OCI-LY1 (cell line): ENCODE measurements around the gene KCNIP4.

ENCODE experiments used
- H2AFZ ChIP-seq: fragments of 200-600 bp; sonication (generic), shearing (Covaris generic); 2 replicates; pipeline ENCODE4 v1.6.0; 2014; ENCODE audit warnings: antibody characterized with exemption, mild to moderate bottlenecking, low read length
- H3F3A ChIP-seq: fragments of 200-600 bp; sonication (generic), shearing (Covaris generic); 2 replicates; pipeline ENCODE4 v1.6.0; 2014; ENCODE audit warnings: mild to moderate bottlenecking, antibody characterized with exemption, low read length, moderate library complexity; ENCODE audit not compliant: insufficient read depth
- H3K27ac ChIP-seq: fragments of 200-600 bp; sonication (generic); 2 replicates; pipeline ENCODE4 v1.5.1; 2014; ENCODE audit warnings: low read length, mixed run types, mild to moderate bottlenecking, low read depth; ENCODE audit not compliant: poor library complexity, severe bottlenecking
- H3K27me3 ChIP-seq: fragments of 200-600 bp; sonication (generic); 2 replicates; pipeline ENCODE4 v1.6.0; 2014; ENCODE audit warnings: antibody characterized with exemption, mild to moderate bottlenecking, low read length, moderate library complexity; ENCODE audit not compliant: insufficient read depth
- H3K36me3 ChIP-seq: fragments of 200-600 bp; sonication (generic); 2 replicates; pipeline ENCODE4 v1.6.1; 2014; ENCODE audit warnings: mild to moderate bottlenecking, antibody characterized with exemption, low read length, moderate library complexity, mixed read lengths; ENCODE audit not compliant: insufficient read depth
- H3K4me1 ChIP-seq: fragments of 200-600 bp; sonication (generic); 2 replicates; pipeline ENCODE4 v1.5.1; 2014; ENCODE audit warnings: mild to moderate bottlenecking, low read length, moderate library complexity; ENCODE audit not compliant: insufficient read depth, severe bottlenecking
- H3K4me2 ChIP-seq: fragments of 200-600 bp; sonication (generic), shearing (Covaris generic); 2 replicates; pipeline ENCODE4 v1.6.1; 2014; ENCODE audit warnings: low read length
- H3K4me3 ChIP-seq: fragments of 200-600 bp; sonication (generic); 2 replicates; pipeline ENCODE4 v1.5.1; 2014; ENCODE audit warnings: low read length, low read depth, mild to moderate bottlenecking, mixed read lengths; ENCODE audit not compliant: poor library complexity, severe bottlenecking
- H3K79me2 ChIP-seq: fragments of 200-600 bp; shearing (Covaris generic); 2 replicates; pipeline ENCODE4 v1.6.1; 2016; ENCODE audit warnings: mixed run types, low read length, mixed read lengths; ENCODE audit not compliant: insufficient read depth
- H3K9ac ChIP-seq: fragments of 200-600 bp; sonication (generic), shearing (Covaris generic); 2 replicates; pipeline ENCODE4 v1.6.1; 2014; ENCODE audit warnings: mild to moderate bottlenecking, low read length, mixed read lengths
- H3K9me2 ChIP-seq: fragments of 200-600 bp; sonication (generic), shearing (Covaris generic); 2 replicates; pipeline ENCODE4 v1.6.1; 2014; ENCODE audit warnings: low read depth, mild to moderate bottlenecking, low read length, mixed read lengths
- H3K9me3 ChIP-seq: fragments of 200-600 bp; shearing (Covaris generic); 2 replicates; pipeline ENCODE4 v1.6.1; 2014; ENCODE audit warnings: low read length, mixed read lengths
- H4K20me1 ChIP-seq: fragments of 200-600 bp; sonication (generic), shearing (Covaris generic); 2 replicates; pipeline ENCODE4 v1.6.0; 2016; ENCODE audit warnings: mild to moderate bottlenecking, low read length; ENCODE audit not compliant: insufficient read depth
- EZH2 ChIP-seq: fragments of 200-600 bp; sonication (generic), shearing (Covaris generic); IDR thresholded peaks from 2 replicates; pipeline ENCODE4 v1.8.0; 2017; ENCODE audit warnings: borderline replicate concordance, mixed run types, mild to moderate bottlenecking, antibody characterized with exemption, low read length, moderate library complexity, mixed read lengths
- TF ChIP-seq, protein P1 (sequence below): fragments of 200-600 bp; sonication (generic), shearing (Covaris generic); IDR thresholded peaks from 2 replicates; pipeline ENCODE4 v1.5.1; 2017; ENCODE audit warnings: mild to moderate bottlenecking, antibody characterized with exemption, low read length, moderate library complexity, mixed read lengths

Gene KCNIP4

DNA sequence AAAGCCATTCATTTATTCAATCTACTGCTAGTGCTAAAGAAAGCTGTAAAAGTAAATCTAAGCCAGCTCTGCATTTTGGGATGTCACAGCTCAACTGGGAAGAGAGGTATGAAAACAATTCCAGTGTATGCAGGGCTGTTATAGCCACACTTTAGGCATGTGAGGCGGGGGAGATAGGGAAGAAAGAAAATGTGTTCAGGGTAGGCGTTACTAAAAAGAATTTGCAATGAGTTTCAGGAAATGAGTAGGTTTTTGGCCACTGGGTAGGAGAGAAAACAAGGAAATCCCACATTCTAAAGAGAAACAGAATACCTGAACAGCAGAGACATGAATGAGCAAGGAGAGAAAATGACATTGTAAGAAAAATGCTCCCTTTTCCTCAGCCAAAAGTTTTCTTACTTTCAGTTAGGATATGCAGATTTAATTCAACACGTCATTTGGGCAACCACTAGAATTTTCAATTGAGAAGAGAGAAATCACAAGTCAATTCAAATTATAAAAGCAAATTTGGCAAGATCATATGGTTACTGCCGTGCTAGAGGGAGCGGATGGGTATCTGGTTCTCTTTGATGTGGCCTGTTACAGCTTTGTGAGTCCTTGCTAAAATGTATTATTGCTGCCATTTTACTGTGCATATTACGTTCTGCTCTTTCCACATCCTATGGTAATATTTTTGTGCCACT lies 226.3 kb downstream of the KCNIP4 start:
- TF ChIP-seq EZH2 = no peak
- TF ChIP-seq, protein P1, sequence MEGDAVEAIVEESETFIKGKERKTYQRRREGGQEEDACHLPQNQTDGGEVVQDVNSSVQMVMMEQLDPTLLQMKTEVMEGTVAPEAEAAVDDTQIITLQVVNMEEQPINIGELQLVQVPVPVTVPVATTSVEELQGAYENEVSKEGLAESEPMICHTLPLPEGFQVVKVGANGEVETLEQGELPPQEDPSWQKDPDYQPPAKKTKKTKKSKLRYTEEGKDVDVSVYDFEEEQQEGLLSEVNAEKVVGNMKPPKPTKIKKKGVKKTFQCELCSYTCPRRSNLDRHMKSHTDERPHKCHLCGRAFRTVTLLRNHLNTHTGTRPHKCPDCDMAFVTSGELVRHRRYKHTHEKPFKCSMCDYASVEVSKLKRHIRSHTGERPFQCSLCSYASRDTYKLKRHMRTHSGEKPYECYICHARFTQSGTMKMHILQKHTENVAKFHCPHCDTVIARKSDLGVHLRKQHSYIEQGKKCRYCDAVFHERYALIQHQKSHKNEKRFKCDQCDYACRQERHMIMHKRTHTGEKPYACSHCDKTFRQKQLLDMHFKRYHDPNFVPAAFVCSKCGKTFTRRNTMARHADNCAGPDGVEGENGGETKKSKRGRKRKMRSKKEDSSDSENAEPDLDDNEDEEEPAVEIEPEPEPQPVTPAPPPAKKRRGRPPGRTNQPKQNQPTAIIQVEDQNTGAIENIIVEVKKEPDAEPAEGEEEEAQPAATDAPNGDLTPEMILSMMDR = no peak
- H3F3A ChIP-seq = no peaks in the 10 kb centered on the region
- H3K9ac ChIP-seq = no peak overlapping the region
- H3K4me2 ChIP-seq = no peak overlapping the region
- no peak overlapping the region for H3K4me3 ChIP-seq
- H3K79me2 ChIP-seq = no peaks in the 10 kb centered on the region
- H3K9me2 ChIP-seq = no peaks in the 10 kb centered on the region
- no peak overlapping the region for H3K27ac ChIP-seq
- H2AFZ ChIP-seq = no peak overlapping the region
- no peaks in the 10 kb centered on the region for H3K4me1 ChIP-seq
- no peaks in the 10 kb centered on the region for H3K27me3 ChIP-seq
- H3K9me3 ChIP-seq = no peaks in the 10 kb centered on the region
- no peaks in the 10 kb centered on the region for H3K36me3 ChIP-seq
- H4K20me1 ChIP-seq = no peaks in the 10 kb centered on the region

DNA sequence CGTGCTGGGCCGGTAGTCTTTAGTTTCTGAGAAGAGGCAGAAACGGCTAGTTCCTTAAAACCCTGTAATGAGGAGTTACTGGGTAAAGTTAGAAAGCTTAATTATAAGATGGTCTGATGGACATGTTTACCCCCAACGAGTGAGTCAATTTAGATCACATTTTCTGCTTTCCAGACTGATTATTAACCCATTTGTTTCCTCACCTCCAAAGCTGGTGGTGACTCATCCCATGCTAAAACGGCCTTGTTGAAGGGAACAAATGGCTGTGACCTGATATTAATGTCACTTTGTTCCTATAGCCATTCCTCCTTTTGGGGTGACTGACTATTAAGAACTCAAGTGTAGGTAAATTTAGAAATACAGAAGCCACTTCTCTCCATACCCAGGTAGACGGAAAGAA lies 232.0 kb downstream of the KCNIP4 start:
- no peak for TF ChIP-seq EZH2
- TF ChIP-seq, protein P1 = no peak
- Histone ChIP-seq H3K4me2 (no peak overlapping the region), H3F3A (no peaks in the 10 kb centered on the region), H3K4me1 (no peaks in the 10 kb centered on the region), H3K27me3 (no peaks in the 10 kb centered on the region), H3K9ac (no peak overlapping the region), H4K20me1 (no peaks in the 10 kb centered on the region), H3K36me3 (no peaks in the 10 kb centered on the region), H3K27ac (no peak overlapping the region), H2AFZ (no peak overlapping the region), H3K9me3 (no peaks in the 10 kb centered on the region), H3K4me3 (no peak overlapping the region), H3K9me2 (no peaks in the 10 kb centered on the region), H3K79me2 (no peaks in the 10 kb centered on the region)

DNA sequence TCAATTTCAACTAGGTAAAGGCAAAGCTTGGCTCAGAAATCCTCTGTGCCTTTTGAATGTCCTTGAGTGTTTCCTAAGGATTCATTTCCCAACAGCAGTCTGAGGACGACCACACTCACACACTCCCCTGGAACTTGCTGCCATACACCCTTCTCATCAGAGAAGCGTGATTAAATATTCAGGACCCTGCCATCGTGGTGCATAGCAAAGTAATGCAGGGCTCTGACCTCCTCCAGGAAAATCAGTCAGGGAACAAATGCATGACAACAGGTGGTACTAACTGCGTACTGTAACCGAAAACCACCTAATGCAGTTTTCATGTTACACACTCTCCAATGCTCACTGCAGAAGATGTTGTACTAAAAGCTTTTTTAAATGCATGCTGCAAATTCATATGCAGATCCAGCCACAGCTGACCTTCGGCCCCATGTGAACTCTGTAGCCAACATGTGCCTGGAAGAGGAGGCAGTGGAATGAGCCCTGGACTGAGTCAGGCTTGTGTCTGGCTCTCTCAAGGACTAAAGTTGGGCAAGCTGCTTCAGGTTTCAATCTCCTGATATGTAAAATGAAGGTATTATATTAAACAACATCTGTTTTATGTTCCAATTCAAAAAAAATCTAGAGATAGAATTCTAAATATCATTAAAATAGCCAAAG lies 238.3 kb downstream of the KCNIP4 start:
- Histone ChIP-seq H3K4me1 (no peaks in the 10 kb centered on the region), H4K20me1 (no peaks in the 10 kb centered on the region), H3K79me2 (no peaks in the 10 kb centered on the region), H2AFZ (no peak overlapping the region), H3K27me3 (no peaks in the 10 kb centered on the region), H3K4me2 (no peak overlapping the region), H3K27ac (no peak overlapping the region), H3K9me2 (no peaks in the 10 kb centered on the region), H3F3A (no peaks in the 10 kb centered on the region), H3K9ac (no peak overlapping the region), H3K4me3 (no peak overlapping the region), H3K9me3 (no peaks in the 10 kb centered on the region), H3K36me3 (no peaks in the 10 kb centered on the region)
- TF ChIP-seq, protein P1 = no peak
- no peak for TF ChIP-seq EZH2
